H1 (cell line): Measurements from ENCODE around the gene GKAP1. TPM values are rescaled to one million over a fixed set of nuclear protein-coding genes. Genes with fewer than 3 reads are reported as not detected.

Experiments used
- CTCF ChIA-PET: fragments of 300-600 bp; sonication (Branson Sonifier 250); formaldehyde crosslinking; loops from one replicate; lab custom pipeline; 2021; ENCODE audit not compliant: partially characterized antibody; lab: Charles Lee
- POLR2A ChIA-PET: fragments of 300-600 bp; sonication (Branson Sonifier 250); formaldehyde crosslinking; loops from one replicate; lab custom pipeline; 2021; ENCODE audit warnings: inconsistent platforms; ENCODE audit not compliant: partially characterized antibody; lab: Charles Lee
- DNase-seq, 2 experiments: peaks; one replicate each; pipeline versions ENCODE4 v3.0.0 to v3.0.0-alpha.2; 2010 to 2022; ENCODE audit warnings: low spot score in 2 of 2, low read depth in 1 of 2, mixed read lengths in 1 of 2
- FAIRE-seq: peaks from 2 replicates; lab custom pipeline; 2011; peaks lifted over from hg19 to GRCh38; lab: Jason Lieb, UNC
- H2AFZ ChIP-seq: 2 replicates; pipeline ENCODE4 v1.8.1; 2012; ENCODE audit warnings: low read length, inconsistent platforms
- H2AK5ac ChIP-seq: 2 replicates; pipeline ENCODE4 v1.6.1; 2013; ENCODE audit warnings: low read depth, low read length
- H2BK120ac ChIP-seq: replicated peaks from 2 replicates; pipeline ENCODE3; 2013; ENCODE audit warnings: low read depth, low read length, inconsistent platforms
- H2BK12ac ChIP-seq: 2 replicates; pipeline ENCODE4 v1.6.1; 2013; ENCODE audit warnings: low read depth, low read length
- H2BK15ac ChIP-seq: 2 replicates; pipeline ENCODE4 v1.6.1; 2013; ENCODE audit warnings: low read length
- H2BK20ac ChIP-seq: 2 replicates; pipeline ENCODE4 v1.6.1; 2013; ENCODE audit warnings: low read length
- H2BK5ac ChIP-seq: 2 replicates; pipeline ENCODE4 v1.6.1; 2013; ENCODE audit warnings: low read depth, low read length
- H3K14ac ChIP-seq: 2 replicates; pipeline ENCODE4 v1.6.1; 2013; ENCODE audit warnings: inconsistent platforms; ENCODE audit not compliant: insufficient read length
- H3K18ac ChIP-seq: 2 replicates; pipeline ENCODE4 v1.6.1; 2013; ENCODE audit warnings: low read length; ENCODE audit errors: extremely low read depth
- H3K23ac ChIP-seq: 2 replicates; pipeline ENCODE4 v1.6.1; 2013; ENCODE audit warnings: inconsistent platforms; ENCODE audit not compliant: insufficient read length
- H3K23me2 ChIP-seq: 2 replicates; pipeline ENCODE4 v1.6.1; 2013; ENCODE audit warnings: low read depth, low read length
- H3K27ac ChIP-seq: 2 replicates; pipeline ENCODE4 v1.6.1; 2011; ENCODE audit warnings: low read depth, low read length, inconsistent platforms
- H3K27me3 ChIP-seq, 4 experiments: replicated peaks in 1 of 4; 1 replicate in 1 of 4; 2 replicates in 3 of 4; pipeline versions ENCODE4 v1.6.1 to v1.8.1; 2011 to 2013; ENCODE audit warnings: low read length in 3 of 4, mild to moderate bottlenecking in 3 of 4, inconsistent platforms in 2 of 4, mixed read lengths in 2 of 4, moderate library complexity in 1 of 4; ENCODE audit not compliant: control insufficient read depth in 3 of 4, insufficient read depth in 3 of 4; ENCODE audit errors: extremely low read depth in 1 of 4
- H3K36me3 ChIP-seq, 4 experiments: 2 replicates each; pipeline versions ENCODE4 v1.6.1 to v1.8.1; 2011 to 2013; ENCODE audit warnings: mild to moderate bottlenecking in 4 of 4, low read length in 3 of 4, moderate library complexity in 2 of 4, control low read depth in 1 of 4, inconsistent platforms in 1 of 4; ENCODE audit not compliant: insufficient read depth in 4 of 4, control insufficient read depth in 2 of 4
- H3K4ac ChIP-seq: replicated peaks from 2 replicates; pipeline ENCODE3; 2013; ENCODE audit warnings: low read length, low read depth, mixed read lengths, inconsistent platforms; ENCODE audit not compliant: insufficient read length
- H3K4me1 ChIP-seq, 4 experiments: replicated peaks in 1 of 4; 1 replicate in 1 of 4; 2 replicates in 3 of 4; pipeline versions ENCODE4 v1.6.1 to v1.8.1; 2011 to 2013; ENCODE audit warnings: low read length in 3 of 4, inconsistent platforms in 2 of 4, mixed read lengths in 1 of 4; ENCODE audit not compliant: insufficient read depth in 4 of 4, control insufficient read depth in 3 of 4
- H3K4me2 ChIP-seq, 2 experiments: 2 replicates each; pipeline versions ENCODE4 v1.6.1 to v1.8.1; 2011 to 2013; ENCODE audit warnings: low read depth in 2 of 2, low read length in 2 of 2, control low read depth in 1 of 2, inconsistent platforms in 1 of 2, mild to moderate bottlenecking in 1 of 2; ENCODE audit not compliant: insufficient read depth in 1 of 2
- H3K4me3 ChIP-seq, 4 experiments: fragments of 200-600, 300-600 bp in 1 of 4; sonication (generic), shearing (Covaris generic), sonication (Bioruptor Twin) in 1 of 4; 2 replicates each; pipeline versions ENCODE4 v1.5.1 to v1.8.1; 2011 to 2016; ENCODE audit warnings: low read length in 4 of 4, low read depth in 3 of 4, control low read depth in 2 of 4, inconsistent platforms in 2 of 4, mild to moderate bottlenecking in 2 of 4, mixed read lengths in 1 of 4, moderate library complexity in 1 of 4; ENCODE audit not compliant: insufficient read depth in 2 of 4; ENCODE audit errors: extremely low read depth in 1 of 4
- H3K56ac ChIP-seq: replicated peaks from 2 replicates; pipeline ENCODE3; 2013; ENCODE audit warnings: low read depth, mild to moderate bottlenecking, mixed read lengths, low read length, inconsistent platforms; ENCODE audit not compliant: insufficient read length
- H3K79me1 ChIP-seq: 2 replicates; pipeline ENCODE4 v1.6.1; 2013; ENCODE audit warnings: low read depth, low read length, control low read depth
- H3K79me2 ChIP-seq, 2 experiments: 2 replicates each; pipeline versions ENCODE4 v1.6.1 to v1.8.1; 2012 to 2013; ENCODE audit warnings: low read length in 2 of 2, mild to moderate bottlenecking in 2 of 2, inconsistent platforms in 1 of 2; ENCODE audit not compliant: insufficient read depth in 2 of 2, control insufficient read depth in 1 of 2
- H3K9ac ChIP-seq, 4 experiments: replicated peaks in 1 of 4; 1 replicate in 1 of 4; 2 replicates in 3 of 4; pipeline versions ENCODE4 v1.6.1 to v1.8.1; 2011 to 2013; ENCODE audit warnings: low read depth in 3 of 4, low read length in 3 of 4, control low read depth in 2 of 4, mild to moderate bottlenecking in 2 of 4, moderate library complexity in 2 of 4, inconsistent platforms in 1 of 4; ENCODE audit errors: extremely low read depth in 1 of 4
- H3K9me3 ChIP-seq, 2 experiments: 2 replicates each; pipeline versions ENCODE4 v1.6.1 to v1.8.1; 2012 to 2013; ENCODE audit warnings: mild to moderate bottlenecking in 2 of 2, moderate library complexity in 2 of 2, control low read depth in 1 of 2, inconsistent platforms in 1 of 2, low read depth in 1 of 2, low read length in 1 of 2, mixed read lengths in 1 of 2; ENCODE audit not compliant: insufficient read depth in 2 of 2
- H4K20me1 ChIP-seq, 2 experiments: replicated peaks in 1 of 2; 2 replicates each; pipeline versions ENCODE3 to v1.8.1; 2011 to 2013; ENCODE audit warnings: inconsistent platforms in 2 of 2, low read length in 2 of 2, mild to moderate bottlenecking in 1 of 2; ENCODE audit not compliant: insufficient read depth in 2 of 2, control insufficient read depth in 1 of 2
- H4K5ac ChIP-seq: 2 replicates; pipeline ENCODE4 v1.6.1; 2013; ENCODE audit warnings: low read length, low read depth, mixed read lengths, inconsistent platforms; ENCODE audit not compliant: insufficient read length
- H4K8ac ChIP-seq: 2 replicates; pipeline ENCODE4 v1.8.0; 2013; ENCODE audit warnings: mild to moderate bottlenecking, moderate library complexity, low read length, inconsistent platforms; ENCODE audit not compliant: insufficient read depth; ENCODE audit errors: extremely low read depth
- H4K91ac ChIP-seq: replicated peaks from 2 replicates; pipeline ENCODE3; 2013; ENCODE audit warnings: low read length, mixed read lengths, inconsistent platforms; ENCODE audit not compliant: insufficient read length
- BACH1 ChIP-seq: IDR thresholded peaks from 2 replicates; pipeline ENCODE4 v1.6.1; 2012; ENCODE audit warnings: low read length, improper control_type of control experiment
- CBX5 ChIP-seq: fragments of 300-800, 300-1000 bp; sonication (generic); IDR thresholded peaks from 2 replicates; pipeline ENCODE4 v1.7.1; 2016; ENCODE audit warnings: antibody characterized with exemption, low read length, low read depth
- HDAC6 ChIP-seq: IDR thresholded peaks from one replicate; pipeline ENCODE4 v1.7.1; 2012; ENCODE audit warnings: low read depth, mild to moderate bottlenecking, inconsistent platforms, low read length, moderate library complexity
- SIX5 ChIP-seq: IDR thresholded peaks from 2 replicates; pipeline ENCODE4 v1.6.1; 2011; ENCODE audit warnings: mild to moderate bottlenecking, low read depth, low read length
- SRF ChIP-seq: IDR thresholded peaks from 2 replicates; pipeline ENCODE4 v1.6.1; 2011; ENCODE audit warnings: mild to moderate bottlenecking, low read depth, low read length, moderate library complexity
- WGBS, 2 experiments: shearing (Covaris generic) in 1 of 2; methylation state at CpG; one replicate each; pipeline versions ENCODE4 v1.1.6 to v1.1.7; 2013 to 2015; ENCODE audit warnings: low lambda C conversion rate in 2 of 2, mixed read lengths in 2 of 2, inconsistent platforms in 1 of 2, low coverage in 1 of 2, missing lambda C conversion rate in 1 of 2; ENCODE audit not compliant: insufficient replicate concordance in 2 of 2, insufficient coverage in 1 of 2, insufficient read length in 1 of 2; ENCODE audit errors: extremely low coverage in 1 of 2, missing lambda C conversion rate in 1 of 2; 5-methylcytosine and 5-hydroxymethylcytosine counted together
- polyA plus RNA-seq, 7 experiments: library from polyadenylated mRNA; depleted of rRNA in 3 of 7; stranded (reverse) in 5 of 7; unstranded in 2 of 7; fragments of >200 nt in 5 of 7; fragments of 200-250 nt in 2 of 7; gene quantifications; 1 replicate in 5 of 7; 2 replicates in 1 of 7; 4 replicates in 1 of 7; pipeline versions ENCODE4 v1.2.1 to v1.2.3, GENCODE V29; 2011 to 2013; ENCODE audit warnings: missing spikeins in 2 of 7, mixed read lengths in 2 of 7
- total RNA-seq: library from RNA; stranded (reverse); fragmentation: NEBNext Ultra II Directional; extraction: Animal tissue kit (Norgen Biotek cat#: 25700); gene quantifications from 2 replicates; pipeline ENCODE4 v1.2.1, GENCODE V29; 2021

GKAP1 gene
- total and polyA plus RNA-seq, 2 of the 8 experiments (the other 6 are each of a cell fraction or from before 2014, with no cell fraction given), result 0.97 to 5.3 TPM

DNA sequence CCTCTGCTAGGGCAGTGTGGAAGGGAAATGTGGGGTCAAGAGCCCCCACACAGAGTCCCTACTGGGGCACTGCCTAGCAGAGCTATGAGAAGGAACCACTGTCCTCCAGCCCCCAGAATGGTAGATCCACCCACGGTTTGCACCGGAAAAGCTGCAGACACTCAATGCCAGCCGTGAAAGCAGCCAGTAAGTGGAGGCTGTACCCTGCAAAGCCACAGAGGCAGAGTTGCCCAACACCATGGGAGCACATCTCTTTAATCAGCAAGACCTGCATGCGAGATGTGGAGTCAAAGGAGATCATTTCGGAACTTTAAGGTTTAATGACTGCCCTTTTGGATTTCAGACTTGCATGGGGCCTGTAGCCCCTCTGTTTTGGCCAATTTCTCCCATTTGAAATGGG lies 52.2 kb downstream of the GKAP1 start:
- no peaks in the 10 kb centered on the region; the same call in 1 of the 2 replicates for H3K23me2 ChIP-seq
- H4K5ac ChIP-seq, result no peak overlapping the region
- 91% methylated on average over 5 of the region's 5 CpGs; no CpG with 5 or more reads in 1 of the 2 experiments for WGBS, 2 experiments
- H2BK12ac ChIP-seq, result no peak overlapping the region
- no peak overlapping the region for H3K23ac ChIP-seq
- no peak for DNase-seq
- no peak overlapping the region for H4K91ac ChIP-seq
- no peak overlapping the region for H3K4ac ChIP-seq
- no peak for FAIRE-seq
- no peak overlapping the region for H3K27ac ChIP-seq
- ChIA-PET CTCF (no interaction called here), POLR2A (no interaction called here)
- no peak overlapping the region for H2AFZ ChIP-seq
- no peak overlapping the region for H2AK5ac ChIP-seq
- H4K20me1 ChIP-seq, result no peaks in the 10 kb centered on the region
- no peak overlapping the region for H3K56ac ChIP-seq
- no peak overlapping the region for H4K8ac ChIP-seq
- no peaks in the 10 kb centered on the region for H3K4me1 ChIP-seq
- H3K79me2 ChIP-seq, result no peaks in the 10 kb centered on the region
- no peak overlapping the region for H2BK5ac ChIP-seq
- no peaks in the 10 kb centered on the region for H3K36me3 ChIP-seq
- no peak overlapping the region for H3K4me2 ChIP-seq
- no peaks in the 10 kb centered on the region for H3K27me3 ChIP-seq
- H3K9me3 ChIP-seq, result no peaks in the 10 kb centered on the region
- H3K79me1 ChIP-seq, result no peaks in the 10 kb centered on the region
- no peak overlapping the region for H3K9ac ChIP-seq
- H3K18ac ChIP-seq, result no peak overlapping the region
- no peak overlapping the region for H2BK15ac ChIP-seq
- H3K14ac ChIP-seq, result no peak overlapping the region
- TF ChIP-seq SIX5 (no peak), HDAC6 (no peak), CBX5 (no peak), BACH1 (no peak), SRF (no peak)
- H2BK20ac ChIP-seq, result no peak overlapping the region
- H3K4me3 ChIP-seq, result no peak overlapping the region
- no peak overlapping the region for H2BK120ac ChIP-seq
